ENCODE data around the gene LCP1.

LCP1 gene

DNA sequence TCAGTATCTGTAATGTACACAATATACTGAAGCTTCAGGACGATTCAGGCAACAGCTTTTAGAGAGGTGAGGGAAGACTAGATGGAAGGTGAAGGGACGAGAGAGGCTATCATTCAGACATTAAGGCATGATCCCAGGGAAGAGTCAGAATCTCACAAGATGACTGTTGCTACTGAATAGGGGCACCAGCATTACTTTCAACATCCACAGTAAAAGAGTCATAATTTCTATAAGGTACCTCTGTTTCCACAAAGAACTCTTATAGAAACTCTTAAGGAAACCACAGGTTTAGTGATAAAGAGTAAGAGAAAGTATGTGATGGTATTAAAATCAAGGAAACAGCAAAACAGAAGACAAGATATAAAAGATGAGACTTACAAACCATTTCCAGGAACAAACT, 23.0 kb downstream of the LCP1 start:
- peaks cover 86% of the 10 kb centered on the region for H3K36me3 Mint-ChIP-seq (ENCODE audit: low read depth)
- peaks cover 67% of the 10 kb centered on the region for H3K4me1 Mint-ChIP-seq (ENCODE audit: low read depth)
- H3K4me3 Mint-ChIP-seq = peak overlapping the region; percentile 68
- no peaks in the 10 kb centered on the region for H3K27me3 Mint-ChIP-seq
- no peak for DNase-seq
- H3K27ac Mint-ChIP-seq = peak overlapping the region; percentile 93
- H3K9me3 Mint-ChIP-seq = no peaks in the 10 kb centered on the region

DNA sequence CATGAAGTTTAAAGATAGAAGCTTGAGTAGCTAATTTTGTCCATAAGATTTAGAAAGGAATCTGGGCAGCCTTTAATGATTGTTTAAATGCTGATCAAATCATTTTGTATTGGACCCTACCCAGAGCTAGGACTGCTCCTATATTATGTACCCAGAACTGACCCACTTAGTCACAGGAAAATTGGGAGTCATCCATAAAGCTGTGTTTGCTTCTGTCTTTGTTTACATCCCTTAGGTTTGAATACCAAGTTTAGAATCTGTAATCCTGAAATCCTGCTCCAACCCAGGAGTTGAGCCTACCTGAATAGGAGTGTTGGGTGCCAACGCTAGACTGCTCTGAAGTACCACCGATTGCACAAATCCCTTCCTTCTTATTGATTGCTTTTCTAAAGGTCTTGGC, 23.8 kb downstream of the LCP1 start:
- Mint-ChIP-seq H3K27ac (peak overlapping the region; percentile 93), H3K36me3 (ENCODE audit: low read depth) (peaks cover 88% of the 10 kb centered on the region), H3K27me3 (no peaks in the 10 kb centered on the region), H3K4me3 (no peak overlapping the region), H3K9me3 (no peaks in the 10 kb centered on the region), H3K4me1 (ENCODE audit: low read depth) (peaks cover 69% of the 10 kb centered on the region)
- no peak for DNase-seq

- DNase-seq = no peak
- Mint-ChIP-seq H3K9me3 (no peaks in the 10 kb centered on the region), H3K4me1 (ENCODE audit: low read depth) (peaks cover 72% of the 10 kb centered on the region), H3K36me3 (ENCODE audit: low read depth) (peaks cover 97% of the 10 kb centered on the region), H3K4me3 (no peak overlapping the region), H3K27ac (peak overlapping the region; percentile 89), H3K27me3 (no peaks in the 10 kb centered on the region)
These were observed 27.7 kb downstream of the LCP1 start for GRCh38 chr13:46154136-46154801.

DNA sequence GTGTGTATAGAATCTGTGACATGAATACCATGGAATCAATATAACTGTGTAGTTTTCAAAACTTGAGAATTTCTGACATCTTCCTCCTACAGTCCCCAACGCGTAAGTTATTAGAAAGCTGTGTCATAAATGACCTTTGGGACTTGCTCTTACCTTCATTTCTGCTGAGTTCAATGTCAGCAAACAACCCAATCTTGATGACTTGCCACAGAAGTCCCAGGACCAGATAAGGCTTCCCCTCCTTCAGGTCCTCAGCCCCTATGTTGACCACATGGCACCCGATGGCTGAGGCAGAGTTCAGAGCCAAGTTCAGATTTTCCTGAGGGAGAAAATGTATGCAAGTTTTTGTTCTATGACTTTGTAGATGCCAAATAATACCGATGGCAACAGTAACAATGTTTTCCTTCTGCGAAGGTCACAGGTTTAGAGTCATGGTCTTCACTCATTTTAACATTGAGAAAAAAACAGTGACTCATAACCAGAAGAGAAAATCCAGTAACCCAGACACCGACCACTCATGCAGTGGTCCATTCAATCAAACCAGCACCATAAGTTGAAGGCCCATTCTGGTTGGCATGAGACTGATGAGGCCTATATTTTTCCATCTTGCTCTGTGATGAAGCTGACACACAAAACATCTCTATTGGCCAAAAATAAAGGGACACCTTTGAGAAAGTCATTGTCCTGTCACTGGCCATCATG, 29.2 kb downstream of the LCP1 start:
- H3K9me3 Mint-ChIP-seq = no peaks in the 10 kb centered on the region
- peak overlapping the region; percentile 89 for H3K27ac Mint-ChIP-seq
- peaks cover 61% of the 10 kb centered on the region for H3K4me1 Mint-ChIP-seq (ENCODE audit: low read depth)
- H3K36me3 Mint-ChIP-seq (ENCODE audit: low read depth) = peaks cover 96% of the 10 kb centered on the region
- H3K4me3 Mint-ChIP-seq = no peak overlapping the region
- DNase-seq = no peak
- H3K27me3 Mint-ChIP-seq = no peaks in the 10 kb centered on the region

- Mint-ChIP-seq H3K4me1 (ENCODE audit: low read depth) (peaks cover 57% of the 10 kb centered on the region), H3K4me3 (no peak overlapping the region), H3K27ac (peak overlapping the region; percentile 92), H3K9me3 (no peaks in the 10 kb centered on the region), H3K27me3 (no peaks in the 10 kb centered on the region), H3K36me3 (ENCODE audit: low read depth) (peaks cover 95% of the 10 kb centered on the region)
- no peak for DNase-seq
These were observed 31.8 kb downstream of the LCP1 start for GRCh38 chr13:46150134-46150693.

DNA sequence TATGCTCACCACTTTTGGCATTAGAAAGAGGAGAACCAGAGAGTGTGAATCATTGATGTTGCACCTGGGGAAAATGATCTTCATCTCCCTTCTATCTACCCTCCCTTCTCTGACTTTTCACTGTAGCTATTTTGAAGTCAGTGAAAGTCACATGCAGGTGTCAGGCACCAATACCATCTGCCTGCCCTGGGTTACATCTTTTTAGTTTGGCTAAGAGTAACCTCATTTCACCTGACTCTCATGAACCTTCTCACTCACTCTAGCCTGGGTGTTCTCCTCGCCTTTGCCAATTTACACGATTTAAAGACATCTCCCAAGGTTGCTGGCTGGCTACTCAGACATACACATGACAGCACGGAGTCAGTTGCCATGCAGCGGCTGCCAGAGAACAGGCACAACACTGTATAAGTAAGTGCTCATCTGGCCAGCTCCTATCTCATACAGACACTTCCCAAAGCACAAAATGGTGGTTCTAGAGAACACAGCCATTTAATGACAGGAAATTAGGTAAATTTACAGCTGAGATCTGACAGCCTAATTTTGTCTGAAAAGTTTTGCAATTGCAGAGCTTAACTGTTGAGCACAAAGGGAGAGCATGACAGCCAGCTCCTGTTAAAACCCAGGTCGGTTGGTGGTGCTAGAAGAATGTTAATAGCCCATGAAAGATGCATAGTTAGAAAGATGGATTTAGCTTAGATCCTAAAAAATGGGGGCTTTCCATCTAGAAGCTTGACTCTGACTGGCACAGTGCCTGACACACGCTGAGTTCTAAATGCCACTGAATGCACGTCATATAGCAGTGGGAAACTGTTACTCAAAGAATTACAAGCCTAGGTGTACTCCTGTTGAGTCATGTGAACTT, 32.5 kb downstream of the LCP1 start:
- peaks cover 60% of the 10 kb centered on the region for H3K4me1 Mint-ChIP-seq (ENCODE audit: low read depth)
- H3K4me3 Mint-ChIP-seq = peak overlapping the region; percentile 6
- no peak for DNase-seq
- H3K27me3 Mint-ChIP-seq = no peaks in the 10 kb centered on the region
- H3K9me3 Mint-ChIP-seq = no peaks in the 10 kb centered on the region
- H3K27ac Mint-ChIP-seq = peak overlapping the region; percentile 92
- H3K36me3 Mint-ChIP-seq (ENCODE audit: low read depth) = peaks cover 95% of the 10 kb centered on the region

DNA sequence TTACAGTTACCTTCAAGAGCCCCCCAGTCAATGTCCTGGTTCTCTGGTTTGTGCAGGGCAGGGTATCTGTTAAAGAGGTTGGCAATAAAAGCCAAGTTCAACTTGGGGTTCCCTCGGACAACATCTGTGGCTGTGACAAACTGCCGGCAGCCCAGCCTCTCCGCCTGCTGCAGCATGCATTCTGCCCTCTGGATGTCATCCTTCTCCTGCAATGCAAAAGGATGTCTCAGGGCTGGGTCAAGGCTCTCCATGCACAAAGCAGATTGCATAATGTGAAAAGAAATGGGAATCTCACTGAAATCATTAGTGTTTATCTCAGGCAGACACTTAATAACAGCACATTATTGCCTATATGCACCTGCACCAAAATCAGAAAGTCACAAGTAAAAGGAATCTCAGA, 35.1 kb downstream of the LCP1 start:
- H3K36me3 Mint-ChIP-seq (ENCODE audit: low read depth) = peaks cover 95% of the 10 kb centered on the region
- H3K4me1 Mint-ChIP-seq (ENCODE audit: low read depth) = peaks cover 52% of the 10 kb centered on the region
- DNase-seq = no peak

GRCh38 chr13:46145950-46146349, 36.0 kb downstream of the LCP1 start:
- no peaks in the 10 kb centered on the region for H3K27me3 Mint-ChIP-seq
- peaks cover 95% of the 10 kb centered on the region for H3K36me3 Mint-ChIP-seq (ENCODE audit: low read depth)
- no peak for DNase-seq
- peaks cover 52% of the 10 kb centered on the region for H3K4me1 Mint-ChIP-seq (ENCODE audit: low read depth)
- no peaks in the 10 kb centered on the region for H3K9me3 Mint-ChIP-seq
- peak overlapping the region; percentile 78 for H3K27ac Mint-ChIP-seq
- H3K4me3 Mint-ChIP-seq = no peak overlapping the region

More for the DNA sequence above, 35.1 kb downstream of the LCP1 start:
- peak overlapping the region; percentile 78 for H3K27ac Mint-ChIP-seq
- no peaks in the 10 kb centered on the region for H3K9me3 Mint-ChIP-seq
- H3K27me3 Mint-ChIP-seq = no peaks in the 10 kb centered on the region
- H3K4me3 Mint-ChIP-seq = no peak overlapping the region

- peak overlapping the region; percentile 78 for H3K27ac Mint-ChIP-seq
- no peak overlapping the region for H3K4me3 Mint-ChIP-seq
- no peaks in the 10 kb centered on the region for H3K27me3 Mint-ChIP-seq
- no peak for DNase-seq
- H3K36me3 Mint-ChIP-seq (ENCODE audit: low read depth) = peaks cover 95% of the 10 kb centered on the region
- peaks cover 52% of the 10 kb centered on the region for H3K4me1 Mint-ChIP-seq (ENCODE audit: low read depth)
- H3K9me3 Mint-ChIP-seq = no peaks in the 10 kb centered on the region
These were observed 36.8 kb downstream of the LCP1 start for GRCh38 chr13:46145135-46145534.

DNA sequence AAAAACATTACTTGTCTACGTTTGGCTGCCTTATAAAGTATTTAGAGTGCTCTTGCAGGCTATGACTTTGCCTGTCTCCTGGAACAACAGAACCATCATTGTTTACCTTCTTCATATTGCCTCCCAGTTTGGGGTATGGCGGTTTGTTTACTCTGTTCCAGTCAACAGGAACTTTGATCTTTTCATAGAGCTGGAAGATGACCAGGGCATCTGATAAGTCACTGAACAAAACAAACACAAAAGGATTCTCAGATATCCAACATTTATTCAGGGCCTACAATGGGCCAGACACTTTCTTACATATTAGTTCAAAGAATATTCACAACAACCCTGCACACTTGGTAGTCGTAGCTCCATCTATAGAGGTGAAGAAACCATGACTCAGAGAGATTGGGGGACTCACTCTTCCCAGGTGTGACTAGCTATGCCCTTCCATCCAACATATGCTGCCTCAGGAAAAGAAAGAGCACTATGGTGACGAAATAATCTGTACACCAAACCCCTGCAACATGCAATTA, 38.7 kb downstream of the LCP1 start:
- H3K4me3 Mint-ChIP-seq = no peak overlapping the region
- no peaks in the 10 kb centered on the region for H3K27me3 Mint-ChIP-seq
- no peaks in the 10 kb centered on the region for H3K9me3 Mint-ChIP-seq
- peak overlapping the region; percentile 75 for H3K27ac Mint-ChIP-seq
- no peak for DNase-seq
- H3K36me3 Mint-ChIP-seq (ENCODE audit: low read depth) = peaks cover 94% of the 10 kb centered on the region
- peaks cover 51% of the 10 kb centered on the region for H3K4me1 Mint-ChIP-seq (ENCODE audit: low read depth)

DNA sequence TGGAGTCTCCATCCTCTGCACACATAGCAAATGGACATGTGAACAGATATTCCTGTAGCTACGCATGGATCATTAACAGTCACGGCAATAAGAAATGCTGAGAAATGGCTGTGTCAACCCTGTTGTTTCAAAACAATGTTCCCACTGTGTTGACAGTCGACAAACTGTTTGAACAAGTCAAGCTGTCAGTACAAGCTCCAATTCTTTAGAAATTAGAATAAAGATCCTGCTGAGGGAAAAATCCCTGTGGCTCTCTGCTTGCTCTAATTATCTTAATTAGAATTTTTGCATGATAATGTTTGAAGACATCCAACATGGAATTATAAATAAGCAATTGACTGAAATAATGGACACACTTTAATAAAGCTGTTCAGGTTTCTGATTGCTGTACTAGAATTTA, 39.2 kb downstream of the LCP1 start:
- H3K36me3 Mint-ChIP-seq (ENCODE audit: low read depth) = peaks cover 94% of the 10 kb centered on the region
- H3K27me3 Mint-ChIP-seq = no peaks in the 10 kb centered on the region
- H3K4me1 Mint-ChIP-seq (ENCODE audit: low read depth) = peaks cover 53% of the 10 kb centered on the region
- H3K9me3 Mint-ChIP-seq = no peaks in the 10 kb centered on the region
- H3K27ac Mint-ChIP-seq = no peak overlapping the region
- H3K4me3 Mint-ChIP-seq = no peak overlapping the region
- DNase-seq = no peak

- Mint-ChIP-seq H3K9me3 (no peaks in the 10 kb centered on the region), H3K27me3 (no peaks in the 10 kb centered on the region), H3K4me3 (no peak overlapping the region), H3K36me3 (ENCODE audit: low read depth) (peaks cover 98% of the 10 kb centered on the region), H3K4me1 (ENCODE audit: low read depth) (peaks cover 63% of the 10 kb centered on the region), H3K27ac (peak overlapping the region; percentile 84)
- no peak for DNase-seq
These were observed 41.9 kb downstream of the LCP1 start for GRCh38 chr13:46140044-46140443.

DNA sequence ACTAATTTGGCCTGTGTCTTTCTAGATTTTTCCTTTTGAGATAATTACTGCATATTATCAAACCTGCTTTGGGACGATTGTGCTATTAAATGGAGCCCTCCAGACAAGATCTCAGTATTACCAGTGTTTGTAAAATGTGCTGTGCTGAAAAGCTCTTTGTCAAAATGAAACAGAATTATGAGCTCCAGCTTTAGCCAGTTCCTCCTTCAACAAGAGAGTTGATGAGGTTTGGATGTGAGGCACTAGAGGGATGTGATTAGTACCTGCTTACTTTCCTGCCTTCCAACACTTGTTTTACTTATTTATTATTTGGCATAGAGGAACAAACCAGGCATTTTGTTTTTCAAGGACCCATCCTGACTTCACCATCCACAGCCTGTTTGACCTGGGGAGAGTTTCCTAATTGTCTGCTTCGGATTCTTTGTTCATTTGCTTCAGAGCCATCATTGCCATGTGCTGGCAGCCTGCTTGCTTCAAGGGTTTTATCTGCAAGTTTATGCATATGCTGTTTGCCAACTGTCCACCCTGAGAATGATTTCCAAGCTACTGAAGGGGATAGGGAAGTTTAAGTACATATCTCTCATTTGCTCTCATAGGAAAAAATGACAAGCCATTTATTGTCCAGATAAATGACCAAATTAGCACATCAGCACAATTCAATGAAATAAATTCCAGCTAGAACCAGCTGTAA, 44.2 kb downstream of the LCP1 start:
- no peak for DNase-seq
- H3K4me3 Mint-ChIP-seq = no peak overlapping the region
- peaks cover 52% of the 10 kb centered on the region for H3K4me1 Mint-ChIP-seq (ENCODE audit: low read depth)
- H3K27me3 Mint-ChIP-seq = no peaks in the 10 kb centered on the region
- peaks cover 97% of the 10 kb centered on the region for H3K36me3 Mint-ChIP-seq (ENCODE audit: low read depth)
- no peaks in the 10 kb centered on the region for H3K9me3 Mint-ChIP-seq
- H3K27ac Mint-ChIP-seq = peak overlapping the region; percentile 89

DNA sequence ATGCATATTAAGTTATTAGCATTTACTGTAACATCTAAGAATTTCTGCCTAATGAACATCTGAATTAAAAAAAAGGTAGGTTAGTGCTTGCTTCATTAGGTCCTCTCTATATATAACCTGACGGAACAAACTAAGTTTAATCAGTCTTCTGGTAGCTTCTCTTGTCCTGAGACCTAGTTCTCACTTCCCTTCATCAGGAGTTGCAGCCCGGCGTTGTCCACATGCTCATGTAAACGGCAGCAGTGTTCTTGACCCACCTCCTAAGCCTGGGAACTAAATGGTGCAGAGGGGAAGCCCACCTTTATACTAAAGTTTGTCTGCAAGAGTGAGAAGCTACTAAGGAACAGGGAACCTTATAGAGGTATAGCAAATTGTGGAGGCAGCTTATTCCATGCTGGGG, 45.3 kb downstream of the LCP1 start:
- Mint-ChIP-seq H3K27ac (peak overlapping the region; percentile 89), H3K4me1 (ENCODE audit: low read depth) (peaks cover 50% of the 10 kb centered on the region), H3K36me3 (ENCODE audit: low read depth) (peaks cover 97% of the 10 kb centered on the region), H3K4me3 (no peak overlapping the region), H3K27me3 (no peaks in the 10 kb centered on the region), H3K9me3 (no peaks in the 10 kb centered on the region)
- no peak for DNase-seq

All from activated T-cell treated with anti-CD3 and anti-CD28 coated beads, Interleukin-2, amount 50 U/mL, for 24 hours (primary cell).